ENCODE measurements around the gene WDR64.

The WDR64 gene

GRCh38 chr1:241778117-241778516 lies 126.0 kb downstream of the WDR64 start:
- TF ChIP-seq, protein P1, sequence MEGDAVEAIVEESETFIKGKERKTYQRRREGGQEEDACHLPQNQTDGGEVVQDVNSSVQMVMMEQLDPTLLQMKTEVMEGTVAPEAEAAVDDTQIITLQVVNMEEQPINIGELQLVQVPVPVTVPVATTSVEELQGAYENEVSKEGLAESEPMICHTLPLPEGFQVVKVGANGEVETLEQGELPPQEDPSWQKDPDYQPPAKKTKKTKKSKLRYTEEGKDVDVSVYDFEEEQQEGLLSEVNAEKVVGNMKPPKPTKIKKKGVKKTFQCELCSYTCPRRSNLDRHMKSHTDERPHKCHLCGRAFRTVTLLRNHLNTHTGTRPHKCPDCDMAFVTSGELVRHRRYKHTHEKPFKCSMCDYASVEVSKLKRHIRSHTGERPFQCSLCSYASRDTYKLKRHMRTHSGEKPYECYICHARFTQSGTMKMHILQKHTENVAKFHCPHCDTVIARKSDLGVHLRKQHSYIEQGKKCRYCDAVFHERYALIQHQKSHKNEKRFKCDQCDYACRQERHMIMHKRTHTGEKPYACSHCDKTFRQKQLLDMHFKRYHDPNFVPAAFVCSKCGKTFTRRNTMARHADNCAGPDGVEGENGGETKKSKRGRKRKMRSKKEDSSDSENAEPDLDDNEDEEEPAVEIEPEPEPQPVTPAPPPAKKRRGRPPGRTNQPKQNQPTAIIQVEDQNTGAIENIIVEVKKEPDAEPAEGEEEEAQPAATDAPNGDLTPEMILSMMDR (IDR thresholded peaks at IDR 0.05; ENCODE audit: low read depth, low read length, missing control alignments): no peak
- DNase-seq (ENCODE audit: low read depth): no peak
- H3K4me3 ChIP-seq (ENCODE audit: low read depth, low read length): no peak overlapping the region

DNA sequence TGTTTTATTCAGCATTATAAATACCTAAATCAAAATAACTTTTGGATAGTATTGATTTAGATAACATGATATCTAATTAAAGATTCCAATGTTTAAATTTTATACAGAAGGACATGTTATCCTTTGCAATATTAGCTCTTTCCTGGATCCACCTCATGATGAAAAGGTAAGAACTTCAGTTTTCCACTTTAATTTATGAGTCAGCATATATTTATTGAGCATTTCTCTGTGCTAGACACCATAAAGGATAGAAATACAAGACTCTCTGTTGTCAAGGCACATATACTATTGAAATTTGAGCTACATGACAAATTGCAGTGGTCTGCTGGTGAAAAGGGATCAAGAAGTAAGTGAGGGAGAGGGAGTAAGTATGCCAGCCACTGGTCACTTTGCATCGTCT lies 127.8 kb downstream of the WDR64 start:
- TF ChIP-seq, protein P1 (IDR thresholded peaks at IDR 0.05; ENCODE audit: low read depth, low read length, missing control alignments): no peak
- no peak overlapping the region for H3K4me3 ChIP-seq (ENCODE audit: low read depth, low read length)
- DNase-seq (ENCODE audit: low read depth): no peak

- no peak for DNase-seq (ENCODE audit: low read depth)
- TF ChIP-seq, protein P1 (IDR thresholded peaks at IDR 0.05; ENCODE audit: low read depth, low read length, missing control alignments): no peak
- no peak overlapping the region for H3K4me3 ChIP-seq (ENCODE audit: low read depth, low read length)
Measured at GRCh38 chr1:241782396-241782795, 130.3 kb downstream of the WDR64 start.

- no peak for DNase-seq (ENCODE audit: low read depth)
- TF ChIP-seq, protein P1 (IDR thresholded peaks at IDR 0.05; ENCODE audit: low read depth, low read length, missing control alignments): no peak
- H3K4me3 ChIP-seq (ENCODE audit: low read depth, low read length): no peak overlapping the region
Measured at GRCh38 chr1:241787691-241788090, 135.6 kb downstream of the WDR64 start.

- H3K4me3 ChIP-seq (ENCODE audit: low read depth, low read length): no peak overlapping the region
- DNase-seq (ENCODE audit: low read depth): no peak
- TF ChIP-seq, protein P1 (IDR thresholded peaks at IDR 0.05; ENCODE audit: low read depth, low read length, missing control alignments): no peak
Measured at GRCh38 chr1:241789061-241789460, 137.0 kb downstream of the WDR64 start.

DNA sequence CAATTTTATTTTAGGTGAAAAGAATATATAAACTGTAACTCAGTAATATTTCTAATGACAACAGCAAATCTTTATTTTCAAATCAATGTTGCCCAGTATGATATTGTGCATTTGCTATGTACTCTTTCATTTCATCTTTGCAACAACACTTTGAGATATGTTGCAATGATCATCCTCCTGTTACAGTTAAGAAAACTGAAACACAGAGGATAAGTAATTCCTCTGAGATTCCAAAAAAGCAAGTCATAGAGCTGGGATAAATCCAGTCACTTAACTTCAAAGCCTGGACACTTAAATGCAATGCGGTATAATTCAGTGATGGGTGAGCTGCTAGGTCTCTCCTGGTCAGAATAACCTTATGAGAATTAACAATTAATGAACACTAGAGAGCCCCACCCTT lies 147.3 kb downstream of the WDR64 start:
- DNase-seq (ENCODE audit: low read depth): no peak
- H3K4me3 ChIP-seq (ENCODE audit: low read depth, low read length): no peak overlapping the region
- TF ChIP-seq, protein P1 (IDR thresholded peaks at IDR 0.05; ENCODE audit: low read depth, low read length, missing control alignments): no peak

DNA sequence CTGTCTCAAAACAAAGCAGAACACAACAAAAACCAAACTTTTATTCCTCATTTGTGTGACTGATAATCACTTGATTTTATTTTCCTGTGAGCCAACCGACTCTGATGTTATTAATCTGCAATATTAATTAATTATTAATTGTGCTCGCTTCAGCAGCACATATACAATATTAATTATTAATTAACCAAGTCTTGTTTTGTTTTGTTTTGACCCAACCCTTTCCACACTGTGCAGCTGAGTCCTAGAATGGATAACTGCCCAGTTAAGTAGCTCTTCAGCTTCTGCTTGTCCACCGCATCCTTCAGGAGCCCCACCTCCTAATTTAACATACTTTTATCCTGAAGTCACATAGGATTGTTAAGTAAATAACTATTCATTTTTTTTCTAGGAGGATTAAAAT lies 148.6 kb downstream of the WDR64 start:
- H3K4me3 ChIP-seq (ENCODE audit: low read depth, low read length): no peak overlapping the region
- DNase-seq (ENCODE audit: low read depth): no peak
- TF ChIP-seq, protein P1 (IDR thresholded peaks at IDR 0.05; ENCODE audit: low read depth, low read length, missing control alignments): no peak
